GM21515 (cell line): ENCODE results near the gene PLPP2.

Source experiments
- ATAC-seq: cut with Tn5 transposase; IDR thresholded peaks from one replicate; pipeline ENCODE4 v1.9.1; 2021; ENCODE audit not compliant: unreplicated experiment

PLPP2 gene

DNA sequence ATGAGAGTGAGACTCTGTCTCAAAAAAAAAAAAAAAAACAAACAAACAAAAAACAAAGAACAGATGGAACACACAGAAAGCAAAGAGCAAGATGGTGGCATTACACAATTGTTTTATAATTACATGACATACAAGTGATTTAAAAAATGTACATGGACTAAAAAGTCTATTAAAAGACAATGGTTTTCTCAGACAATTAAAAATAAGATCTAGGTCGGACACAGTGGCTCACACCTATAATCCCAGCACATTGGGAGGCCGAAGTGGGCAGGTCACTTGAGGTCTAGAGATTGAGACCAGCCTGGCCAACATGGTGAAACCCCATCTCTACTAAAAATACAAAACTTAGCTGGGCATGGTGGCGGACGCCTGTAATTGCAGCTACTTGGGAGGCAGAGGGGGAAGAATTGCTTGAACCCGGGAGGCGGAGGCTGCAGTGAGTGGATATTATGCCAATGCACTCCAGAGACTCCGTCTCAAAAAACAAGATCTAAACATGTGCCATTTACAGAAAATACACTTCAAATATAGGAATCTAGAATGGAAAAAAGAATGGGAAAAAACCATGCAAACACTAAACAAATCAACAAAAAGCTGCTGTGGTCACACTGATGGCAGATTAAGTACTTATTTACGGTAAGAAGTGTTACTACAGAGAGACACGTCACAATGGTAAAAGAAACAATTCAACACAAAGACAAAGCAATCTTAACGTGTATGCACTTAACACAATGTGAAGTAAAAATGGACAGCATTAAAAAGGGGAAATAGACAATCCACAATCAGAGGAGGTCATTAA, 26.7 kb upstream of the PLPP2 start:
- no peak for ATAC-seq

DNA sequence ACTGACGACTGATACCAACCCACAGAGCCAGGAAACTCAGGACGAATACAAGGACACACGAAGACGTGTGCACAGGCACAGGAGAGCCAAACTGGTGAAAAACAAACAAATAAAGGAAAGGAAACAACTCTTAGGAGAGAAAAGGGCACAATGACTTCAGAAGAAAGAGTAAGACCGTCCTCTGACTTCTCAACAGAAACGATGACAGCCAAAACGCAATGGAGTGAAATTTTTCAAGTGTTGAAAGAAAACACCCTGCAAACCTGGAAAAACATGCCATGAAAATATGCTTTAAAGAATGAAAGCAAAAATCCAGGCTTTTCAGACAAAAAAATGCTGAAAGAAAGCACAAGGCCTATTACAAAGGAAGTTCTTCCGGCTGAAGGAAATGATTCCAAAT, 24.6 kb upstream of the PLPP2 start:
- no peak for ATAC-seq

DNA sequence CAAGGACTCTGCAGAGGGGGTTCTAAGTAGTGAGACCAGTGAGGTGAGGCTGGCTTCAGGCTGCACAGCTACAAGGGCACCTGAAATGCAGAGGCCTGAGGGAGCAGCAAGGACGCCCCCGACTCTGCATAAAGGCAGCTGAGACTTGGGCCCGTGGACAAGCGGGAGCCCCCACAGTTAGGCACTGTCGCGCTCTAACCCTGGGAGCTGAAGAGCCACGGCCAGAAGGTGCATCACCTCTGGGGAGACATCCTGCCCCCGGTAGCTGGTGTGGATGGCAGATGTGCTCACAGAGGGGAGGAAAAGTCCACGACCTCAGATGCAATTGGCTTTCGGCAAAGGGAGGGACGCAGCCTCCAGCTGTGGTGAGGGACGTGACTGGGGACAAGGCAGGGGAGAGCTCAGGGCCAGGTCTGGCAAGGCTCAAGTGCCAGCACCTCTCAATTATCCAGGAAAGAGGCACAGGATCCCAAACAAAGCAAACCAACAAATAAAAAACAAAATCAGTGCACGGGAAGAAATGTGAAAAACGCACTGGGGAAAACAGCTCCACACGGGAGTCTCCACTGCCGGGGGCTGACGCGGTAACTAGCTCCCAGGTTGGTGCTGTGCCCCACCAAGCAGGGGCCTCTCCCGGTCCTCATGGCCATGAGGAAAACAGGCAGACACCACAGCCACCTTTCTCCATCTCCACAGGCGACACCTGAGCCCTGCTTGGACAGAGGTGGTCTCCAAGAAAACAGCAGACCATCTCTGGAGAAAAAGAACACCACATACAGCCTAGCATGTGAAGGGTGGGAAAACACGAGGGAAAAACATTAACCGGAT, 23.0 kb upstream of the PLPP2 start:
- no peak for ATAC-seq

DNA sequence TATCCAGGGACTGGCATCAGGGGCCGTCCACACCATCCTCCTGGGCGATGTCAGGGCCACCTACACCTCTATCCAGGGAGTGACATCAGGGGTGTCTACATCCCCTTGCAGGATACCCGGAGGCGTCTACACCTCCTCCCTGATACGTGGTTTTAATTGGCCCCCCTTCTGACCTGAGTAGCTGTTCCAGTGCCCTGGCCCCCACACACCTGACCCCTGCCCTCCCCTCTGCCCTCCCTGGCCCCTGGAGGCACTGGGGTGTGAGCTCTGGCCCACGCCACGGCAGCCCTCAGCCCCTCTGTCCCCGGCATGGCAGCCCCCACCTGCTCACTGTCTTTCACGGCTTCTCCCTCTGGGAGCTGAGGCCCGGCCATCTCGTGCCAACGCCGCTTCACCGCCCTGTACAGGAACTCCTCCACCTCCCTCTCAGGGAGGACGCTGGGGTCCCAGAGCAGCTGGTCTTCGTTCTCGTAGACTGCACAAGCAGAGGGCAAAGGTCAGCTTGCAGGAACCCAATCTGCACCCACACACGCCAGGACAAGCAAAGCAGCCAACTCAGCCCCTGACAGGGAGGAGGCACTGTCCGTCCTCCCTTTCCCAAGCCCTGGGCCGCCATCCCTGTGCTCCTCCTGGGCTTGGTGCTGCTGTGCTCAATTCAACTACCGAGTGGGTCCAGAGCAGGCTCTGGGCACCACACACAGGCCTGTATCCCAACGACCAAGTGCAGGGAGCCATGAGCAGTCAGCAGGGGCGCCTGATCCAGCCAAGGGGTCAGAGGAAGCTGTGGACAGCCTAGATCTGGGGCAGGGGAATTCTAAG, 22.2 kb upstream of the PLPP2 start:
- ATAC-seq = no peak

DNA sequence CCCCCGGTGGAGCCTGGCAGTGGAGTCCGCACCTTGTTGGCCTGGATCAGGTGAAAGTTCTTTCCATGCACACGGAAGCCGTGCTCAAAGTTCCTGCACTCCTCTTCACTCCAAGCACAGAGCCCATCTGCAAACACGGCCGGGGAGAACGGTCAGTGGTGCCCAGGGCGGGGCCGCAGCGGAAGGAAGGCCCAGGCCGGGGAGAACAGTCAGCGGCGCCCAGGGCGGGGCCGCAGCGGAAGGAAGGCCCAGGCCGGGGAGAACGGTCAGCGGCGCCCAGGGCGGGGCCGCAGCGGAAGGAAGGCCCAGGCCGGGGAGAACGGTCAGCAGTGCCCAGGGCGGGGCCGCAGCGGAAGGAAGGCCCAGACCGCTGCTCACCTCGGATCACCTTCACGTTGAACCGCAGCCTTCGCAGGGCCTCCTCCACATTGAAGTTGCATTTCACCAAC, 20.6 kb upstream of the PLPP2 start:
- no peak for ATAC-seq

DNA sequence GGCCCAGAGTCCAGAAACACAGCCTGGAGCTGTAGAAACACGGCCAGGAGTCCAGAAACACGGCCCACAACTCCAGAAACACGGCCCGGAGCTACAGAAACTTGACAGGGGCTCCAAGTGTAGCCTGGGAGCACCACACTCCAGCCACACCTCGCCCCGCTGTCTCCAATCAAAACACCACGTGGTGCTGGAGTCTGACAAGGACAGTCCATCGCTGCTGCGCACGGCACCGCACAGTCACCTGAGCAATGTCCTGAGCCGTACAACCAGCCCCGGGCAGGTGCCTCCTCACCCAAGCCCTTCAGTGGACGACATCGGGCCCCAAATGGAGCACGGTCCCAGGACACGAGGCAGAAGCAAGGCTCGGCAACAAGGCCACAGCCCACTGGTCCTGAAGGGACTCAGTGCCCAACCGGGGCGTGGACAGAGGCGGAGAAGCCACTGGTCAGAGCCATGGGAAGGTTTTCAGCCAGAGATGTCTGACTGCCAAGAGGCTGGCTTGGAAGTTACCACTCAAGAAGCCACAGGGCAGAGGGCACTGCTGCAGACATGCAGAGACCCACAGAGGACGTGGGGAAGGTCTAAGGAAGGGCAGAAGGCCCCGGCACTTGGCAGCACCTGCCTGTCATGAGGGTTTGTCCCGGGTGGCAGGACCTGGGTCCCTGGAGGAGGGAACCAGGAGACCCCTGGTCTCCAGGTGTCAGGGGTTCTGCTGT, 19.7 kb upstream of the PLPP2 start:
- no peak for ATAC-seq

DNA sequence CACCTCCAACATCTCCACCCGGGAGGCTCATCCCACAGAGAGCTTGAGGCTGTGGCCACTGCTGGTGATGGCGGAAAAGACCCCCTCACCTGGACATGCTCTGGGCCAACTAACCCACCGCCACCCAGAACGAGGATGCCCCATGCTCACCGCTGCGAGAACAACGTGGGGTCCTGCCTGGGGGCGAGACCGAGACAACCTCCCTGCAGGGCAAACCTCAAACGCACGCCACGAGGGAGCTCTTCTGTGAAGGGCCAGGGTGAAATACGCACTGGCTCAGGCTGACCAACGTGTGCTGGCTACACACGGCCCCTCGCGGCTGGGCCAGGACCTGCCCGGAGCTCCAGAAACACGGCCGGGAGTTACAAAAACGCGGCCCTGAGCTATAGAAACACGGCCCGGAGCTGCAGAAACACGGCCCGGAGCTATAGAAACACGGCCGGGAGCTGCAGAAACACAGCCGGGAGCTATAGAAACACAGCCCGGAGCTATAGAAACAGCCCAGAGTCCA, 19.0 kb upstream of the PLPP2 start:
- ATAC-seq = no peak

DNA sequence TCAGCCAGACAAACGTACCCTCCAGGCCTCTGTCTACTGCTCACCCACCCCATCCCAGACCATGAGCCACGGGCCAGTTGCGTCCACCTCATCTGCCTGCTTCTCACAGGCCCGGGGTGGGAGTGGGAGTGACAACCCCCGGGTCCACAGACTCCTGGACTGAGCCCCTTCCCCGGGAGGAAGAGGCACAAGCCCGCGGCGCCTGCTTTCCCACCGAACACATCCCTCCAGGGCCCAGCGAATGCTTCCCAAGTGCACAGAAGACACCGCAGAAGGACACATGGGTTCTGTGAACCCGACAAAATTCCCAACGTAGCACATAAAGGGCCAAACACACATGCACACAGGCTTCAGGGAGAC, 18.0 kb upstream of the PLPP2 start:
- ATAC-seq = no peak

DNA sequence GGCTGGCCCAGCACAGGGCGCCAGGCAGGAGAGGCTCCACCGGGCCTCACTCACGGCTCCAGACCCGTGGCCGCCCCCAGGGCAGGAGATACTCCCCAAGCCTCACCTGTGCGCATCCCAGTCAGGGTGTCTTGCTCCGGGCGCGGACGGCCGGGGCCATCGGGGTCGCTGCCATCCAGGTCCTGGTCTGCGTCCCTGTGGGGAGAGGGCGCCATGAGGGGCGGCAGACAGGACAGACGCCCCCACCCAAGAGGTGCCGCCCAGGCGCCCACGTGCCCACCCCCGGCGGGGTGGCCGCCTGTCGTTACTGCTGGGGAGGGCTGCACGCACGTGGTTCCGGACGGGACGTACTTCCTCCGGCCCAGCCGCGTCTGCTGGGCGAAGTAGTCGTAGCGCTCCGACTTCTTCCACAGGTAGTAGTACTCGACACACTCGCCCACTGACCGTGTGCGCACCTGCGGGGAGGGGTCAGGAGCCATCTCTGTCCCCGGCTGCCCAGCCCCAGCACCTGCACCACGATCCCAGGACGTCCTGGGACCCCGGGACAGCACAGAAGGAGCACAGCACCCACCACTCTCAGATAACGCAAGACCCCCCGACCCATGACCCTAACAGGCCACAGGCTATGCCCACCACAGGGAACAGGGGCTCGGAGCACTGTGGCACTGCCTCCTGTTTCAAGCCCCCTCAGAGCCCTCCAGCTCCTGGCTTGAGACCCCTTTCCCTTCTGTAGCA, 17.4 kb upstream of the PLPP2 start:
- no peak for ATAC-seq

DNA sequence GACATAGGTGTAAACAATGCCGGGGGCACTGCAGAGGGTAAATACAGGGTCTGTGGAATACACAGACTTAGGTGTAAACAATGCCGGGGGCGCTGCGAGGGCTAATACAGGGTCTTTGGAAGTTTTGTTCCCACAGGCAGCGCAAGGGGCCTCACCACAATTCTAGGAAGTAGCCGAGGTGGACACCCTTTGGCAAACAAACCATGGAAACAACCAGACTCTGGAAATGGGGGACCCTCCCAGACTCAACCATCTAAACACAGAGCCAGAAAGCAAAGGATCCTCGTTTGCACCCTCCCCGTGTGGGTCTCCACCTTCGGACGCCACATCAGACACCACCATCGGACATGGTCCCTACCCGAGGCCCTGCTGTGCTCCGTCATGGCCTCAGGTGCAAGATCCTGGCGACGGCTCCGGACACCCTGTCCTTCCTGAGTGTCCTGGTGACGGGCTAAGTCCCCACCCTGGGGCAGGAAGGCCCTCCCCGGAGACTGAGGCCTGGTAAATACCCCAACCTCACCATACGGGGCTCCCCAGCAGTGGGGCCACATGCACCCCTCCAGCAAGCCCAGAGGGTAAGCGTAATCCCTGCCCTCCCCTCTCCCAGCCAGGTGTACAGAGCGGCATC, 16.7 kb upstream of the PLPP2 start:
- no peak for ATAC-seq

DNA sequence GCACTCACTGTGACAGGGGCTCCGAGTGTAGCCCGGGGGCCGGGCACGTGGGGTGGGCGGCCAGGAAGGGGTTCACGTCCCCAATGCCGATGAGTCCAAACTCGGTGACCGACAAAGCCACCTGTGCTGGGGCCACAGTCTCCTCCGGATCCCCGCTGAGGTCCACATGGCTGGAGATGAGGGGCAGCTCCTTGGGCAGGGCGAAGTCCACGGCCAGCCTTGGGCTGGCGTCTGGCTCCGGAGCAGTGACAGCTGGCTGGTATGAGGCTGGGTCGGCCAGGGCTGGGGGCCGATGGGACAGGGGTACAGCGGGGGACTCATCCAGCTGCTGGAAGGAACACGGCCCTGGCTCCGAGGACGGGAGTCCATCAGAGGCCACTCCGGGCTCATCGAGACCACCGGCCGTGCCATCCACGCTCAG, 15.9 kb upstream of the PLPP2 start:
- ATAC-seq = no peak

DNA sequence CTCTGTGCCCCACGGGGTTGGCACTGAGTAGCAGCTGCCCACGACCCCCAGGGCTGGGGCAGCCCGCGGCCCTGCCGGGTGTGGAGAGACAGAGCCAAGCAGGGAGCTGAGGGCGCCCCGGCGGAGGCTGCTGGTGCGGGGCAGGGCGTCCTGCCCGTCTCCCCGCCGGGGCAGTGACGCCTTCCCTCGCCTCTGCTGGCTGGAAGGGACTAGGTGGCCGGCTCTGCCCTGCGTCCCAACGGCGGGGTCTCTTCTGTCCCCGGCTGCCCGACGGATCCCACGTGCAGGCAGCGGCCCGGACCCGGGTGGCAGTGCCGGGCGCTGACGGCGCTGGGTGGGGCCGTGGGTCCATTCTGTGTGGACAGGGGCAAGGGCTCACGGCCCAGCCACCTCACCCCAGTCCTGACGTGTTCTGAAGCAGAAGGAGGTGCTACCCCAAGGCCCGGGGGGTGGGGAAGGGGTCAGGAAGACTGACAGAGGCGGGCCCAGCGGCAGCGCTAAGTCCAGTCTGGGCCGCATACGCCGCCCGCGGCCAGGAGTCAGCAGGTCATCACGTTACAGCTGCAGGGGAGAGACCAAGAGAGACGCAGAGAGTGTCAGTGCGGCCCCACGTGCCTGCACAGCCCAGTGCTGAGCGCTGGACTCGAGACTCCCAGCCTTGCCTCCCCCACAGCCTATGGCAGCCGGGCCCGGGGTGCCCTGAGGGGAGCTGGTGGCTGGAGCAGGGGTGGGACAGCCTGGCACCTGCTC, 15.1 kb upstream of the PLPP2 start:
- no peak for ATAC-seq

DNA sequence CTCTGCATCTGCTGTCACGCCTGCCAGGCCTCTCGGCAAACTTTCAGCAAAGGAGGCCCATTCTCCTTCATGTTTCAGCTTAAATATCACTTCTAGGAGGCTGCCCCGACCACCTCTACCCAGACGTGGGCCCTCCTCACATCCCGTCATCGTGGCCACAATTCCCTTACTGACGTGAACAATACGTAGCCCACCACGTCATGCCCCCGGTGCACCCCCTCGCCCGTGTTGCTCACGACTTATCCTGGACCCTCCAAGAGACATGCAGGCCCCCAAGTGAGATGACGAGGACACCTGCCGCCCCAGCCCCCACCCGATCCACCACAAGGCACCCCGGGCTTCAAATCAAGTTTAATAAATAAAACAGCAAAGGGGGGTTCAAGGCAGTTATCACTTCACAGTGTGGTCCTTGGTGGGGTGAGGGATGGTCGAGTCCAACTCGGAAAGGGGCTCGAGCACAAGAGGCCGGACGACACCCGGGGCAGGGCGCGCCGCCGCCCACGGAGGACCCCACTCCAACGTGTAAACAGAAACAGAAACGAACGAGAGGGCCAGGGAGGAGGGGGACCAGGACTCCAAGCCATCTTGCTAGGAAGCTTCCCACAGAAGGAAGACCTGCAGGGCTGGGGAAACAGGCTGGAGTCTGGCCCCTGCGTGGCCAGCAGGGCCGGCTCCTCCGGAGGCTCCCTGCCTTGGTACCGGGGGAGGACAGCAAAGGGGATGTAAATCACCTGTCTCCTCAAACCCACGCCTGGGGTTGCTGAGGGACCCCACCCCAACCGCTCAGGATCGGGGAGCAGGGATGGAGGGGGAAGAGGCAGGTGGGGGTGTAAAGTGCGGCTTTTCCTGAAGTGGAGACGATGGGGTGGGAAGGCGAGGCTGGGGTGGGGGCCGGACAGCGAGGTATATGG, 14.3 kb upstream of the PLPP2 start:
- ATAC-seq = no peak

DNA sequence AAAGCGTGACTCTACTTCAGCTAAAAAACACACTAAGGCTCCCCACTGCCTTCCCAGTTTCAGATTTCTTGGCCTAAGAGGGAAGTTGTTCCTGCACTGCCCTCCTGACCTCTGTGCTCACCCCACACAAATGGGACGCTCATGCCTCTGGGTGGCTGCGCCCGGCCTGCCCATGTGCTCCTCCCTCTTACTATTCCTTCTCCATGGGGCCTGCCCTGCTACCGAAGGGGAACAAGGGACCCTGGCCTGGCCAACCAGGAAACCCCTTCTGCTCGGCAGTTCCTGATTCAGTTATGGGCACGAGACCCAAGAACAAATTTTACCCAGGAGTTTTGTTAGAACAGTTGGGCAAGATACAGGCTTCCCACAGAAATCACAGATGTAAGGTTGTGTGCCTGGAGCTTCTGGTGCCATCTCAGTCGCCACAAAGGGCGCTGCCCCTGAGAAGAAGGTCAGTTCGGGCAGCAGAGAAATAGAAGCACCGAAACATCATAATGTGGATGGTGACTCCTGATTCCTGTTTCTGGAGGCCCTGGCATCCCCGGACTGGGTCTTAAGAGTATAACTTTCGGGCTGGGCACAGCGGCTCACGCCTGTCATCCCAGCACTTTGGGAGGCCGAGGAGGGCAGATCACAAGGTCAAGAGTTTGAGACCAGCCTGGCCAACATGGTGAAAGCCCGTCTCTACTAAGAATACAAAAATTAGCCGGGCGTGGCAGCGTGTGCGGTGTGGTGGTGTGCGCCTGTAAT, 5.4 kb upstream of the PLPP2 start:
- ATAC-seq = no peak

DNA sequence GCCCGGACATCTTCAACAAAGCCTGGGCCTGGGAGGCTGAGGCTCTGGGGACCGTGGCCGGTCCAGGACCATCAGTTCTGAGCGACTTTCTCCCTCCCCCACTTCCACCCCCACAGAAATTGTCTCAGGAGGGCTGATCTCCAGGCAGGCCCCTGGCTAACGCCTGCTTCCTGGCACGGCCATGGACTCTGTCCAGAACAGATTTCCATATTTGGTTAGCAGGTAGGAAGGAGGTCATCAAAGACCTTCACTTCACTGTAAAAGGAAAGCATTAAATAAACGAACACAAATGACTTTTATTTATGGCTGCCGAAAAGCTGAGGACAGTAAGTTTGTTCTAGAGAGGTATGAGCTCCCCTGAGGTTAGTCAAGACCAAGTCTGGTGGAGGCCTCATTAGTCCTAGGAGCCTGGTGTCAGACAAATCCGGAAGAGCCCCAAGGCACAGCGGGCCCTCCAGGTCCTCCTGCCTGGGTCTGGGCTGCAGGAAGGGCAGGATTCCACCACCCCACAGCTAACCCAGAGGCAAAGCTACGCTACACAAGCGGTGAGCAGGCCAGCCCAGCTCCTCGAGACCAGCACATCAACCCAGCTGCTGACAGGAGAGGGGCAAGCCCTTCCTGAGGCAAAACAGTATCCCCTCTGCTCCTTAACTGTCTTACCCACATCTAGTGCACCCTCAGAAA, 4.6 kb upstream of the PLPP2 start:
- no peak for ATAC-seq

DNA sequence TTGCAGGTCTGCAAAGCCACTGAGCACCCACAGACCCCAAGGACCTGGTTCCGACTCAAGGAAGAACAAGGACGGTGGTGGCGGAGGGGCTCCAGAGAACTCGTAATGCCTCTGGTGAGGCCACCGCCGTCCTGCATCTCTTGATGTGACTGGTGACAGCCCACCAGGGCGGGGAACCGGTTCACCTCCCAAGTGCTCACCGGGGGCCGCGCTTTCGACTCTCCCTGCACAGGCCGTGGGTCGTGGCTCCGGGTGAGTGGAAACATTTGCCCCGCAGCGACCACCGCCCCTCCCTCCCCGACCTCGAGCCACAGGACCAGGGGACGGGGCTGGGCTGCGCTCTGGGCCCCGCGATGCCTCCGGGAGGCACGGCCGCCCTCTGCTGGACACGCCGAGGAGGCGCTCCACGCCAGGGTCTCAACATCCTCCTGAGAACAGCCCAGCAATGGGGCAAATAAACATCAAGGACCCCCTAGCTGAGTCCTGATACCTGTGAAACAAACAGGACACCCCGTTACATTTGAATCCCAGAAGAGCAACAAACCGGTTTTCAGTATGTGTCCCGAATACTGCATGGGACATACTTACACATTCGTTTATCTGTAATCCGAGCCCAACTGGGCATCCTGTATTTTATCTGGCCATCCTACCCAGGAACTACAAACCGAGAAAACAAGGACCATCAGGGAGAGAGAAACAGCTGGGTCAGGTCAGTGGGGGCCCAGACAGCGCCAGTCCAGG, 3.9 kb upstream of the PLPP2 start:
- ATAC-seq = no peak
